ENCODE results near the gene CACNA1C.

- no peak for TF ChIP-seq CTCF (conservative IDR thresholded peaks at IDR 0.05; ENCODE audit: low read depth, low read length)
- TF ChIP-seq EZH2 (IDR thresholded peaks at IDR 0.05; ENCODE audit: borderline replicate concordance, low read depth, low read length, poor library complexity, severe bottlenecking): no peak
Measured at GRCh38 chr12:2311020-2311778, 258.4 kb downstream of the CACNA1C start.

All from A673 (cell line).